ENCODE data around the gene UBE2E2. TPM values are rescaled to one million over a fixed set of nuclear protein-coding genes. Genes with fewer than 3 reads are reported as not detected.

Gene UBE2E2
- total RNA-seq, 1 experiment from 2014 or later = 38.6 TPM

GRCh38 chr3:23612296-23612891 lies 409.3 kb downstream of the UBE2E2 start:
- no CpG with 5 or more reads among the region's 15 CpGs for WGBS (ENCODE audit: extremely low coverage, insufficient read length, low lambda C conversion rate)
- no peak overlapping the region for H2BK20ac ChIP-seq (ENCODE audit: low read depth, low read length, poor library complexity, severe bottlenecking)
- H3K79me2 ChIP-seq (ENCODE audit: insufficient read depth, low read length) = no peaks in the 10 kb centered on the region
- H2BK5ac ChIP-seq (ENCODE audit: insufficient read length, low read length) = no peak overlapping the region
- no peak overlapping the region for H3K4ac ChIP-seq (ENCODE audit: low read depth, low read length)
- no peak for TF ChIP-seq CTCF (conservative IDR thresholded peaks at IDR 0.05)
- Mint-ChIP-seq H3K4me3 (no peak overlapping the region), H3K27me3 (ENCODE audit: low read depth) (no peaks in the 10 kb centered on the region), H3K27ac (peak overlapping the region in 1 of 3 experiments; percentile 49; a peak in 1 of 7 replicates), H3K36me3 (ENCODE audit: insufficient read depth in 1 of 3, low read depth in 3 of 3) (no peaks in the 10 kb centered on the region), H3K9me3 (no peaks in the 10 kb centered on the region), H3K4me1 (peaks cover 33 to 37% of the 10 kb centered on the region in 2 experiments)
- H4K8ac ChIP-seq (replicated peaks; ENCODE audit: insufficient read length, low read depth, low read length) = no peak overlapping the region
- no peak overlapping the region for H3K23ac ChIP-seq (ENCODE audit: insufficient read length, low read depth, low read length)
- H3K23me2 ChIP-seq (ENCODE audit: insufficient read length, low read depth, low read length, poor library complexity, severe bottlenecking) = no peaks in the 10 kb centered on the region
- H2BK120ac ChIP-seq (ENCODE audit: low read depth, low read length, poor library complexity, severe bottlenecking) = no peak overlapping the region
- no peak overlapping the region for H3K27ac ChIP-seq (ENCODE audit: insufficient read length, low read depth, low read length)
- H3K27me3 ChIP-seq (ENCODE audit: insufficient read depth, low read length) = no peaks in the 10 kb centered on the region
- no peak overlapping the region for H2BK15ac ChIP-seq (ENCODE audit: low read depth, low read length)
- no peak for DNase-seq
- no peak overlapping the region for H2AFZ ChIP-seq (ENCODE audit: low read length)
- no peak overlapping the region for H4K5ac ChIP-seq (ENCODE audit: insufficient read length, low read depth, low read length)
- no peak overlapping the region for H3K14ac ChIP-seq (ENCODE audit: insufficient read depth, low read length)
- no peak overlapping the region for H3K18ac ChIP-seq (ENCODE audit: insufficient read length, low read depth, low read length)
- no peak overlapping the region for H3K4me2 ChIP-seq (ENCODE audit: insufficient read depth, insufficient read length, low read length)
- no peak overlapping the region for H4K91ac ChIP-seq (ENCODE audit: insufficient read length, low read depth, low read length)
- no peak overlapping the region for H3K56ac ChIP-seq (ENCODE audit: insufficient read length, low read depth, low read length)
- 0 out of 2 replicates have a peak, but pooled peaks cover 2% of the 10 kb centered on the region for H3K4me1 ChIP-seq (ENCODE audit: insufficient read depth, low read length)
- no peak overlapping the region for H3K9ac ChIP-seq (ENCODE audit: extremely low read depth, insufficient read length, low read length)
- H4K20me1 ChIP-seq (ENCODE audit: control insufficient read depth, insufficient read depth, insufficient read length) = no peaks in the 10 kb centered on the region
- no peaks in the 10 kb centered on the region for H3K79me1 ChIP-seq (ENCODE audit: insufficient read depth, low read depth, low read length, poor library complexity, severe bottlenecking)
- H3T11ph ChIP-seq (ENCODE audit: low read length) = no peak overlapping the region
- no peaks in the 10 kb centered on the region for H3K9me3 ChIP-seq (ENCODE audit: control insufficient read depth, low read depth, low read length)
- no peak overlapping the region for H2AK5ac ChIP-seq (ENCODE audit: insufficient read length, low read length)
- no peak overlapping the region for H2BK12ac ChIP-seq (ENCODE audit: insufficient read length, low read depth, low read length)

Measured in H9 (cell line).